ENCODE data around the gene MSI2. TPM values are rescaled to one million over a fixed set of nuclear protein-coding genes. Genes with fewer than 3 reads are reported as not detected.
A peak's percentile ranks its signal among the peaks of the same experiment; 100 is the strongest.

MSI2 gene
- total RNA-seq, 2 experiments from 2014 or later: 65.7 to 71.9 TPM

DNA sequence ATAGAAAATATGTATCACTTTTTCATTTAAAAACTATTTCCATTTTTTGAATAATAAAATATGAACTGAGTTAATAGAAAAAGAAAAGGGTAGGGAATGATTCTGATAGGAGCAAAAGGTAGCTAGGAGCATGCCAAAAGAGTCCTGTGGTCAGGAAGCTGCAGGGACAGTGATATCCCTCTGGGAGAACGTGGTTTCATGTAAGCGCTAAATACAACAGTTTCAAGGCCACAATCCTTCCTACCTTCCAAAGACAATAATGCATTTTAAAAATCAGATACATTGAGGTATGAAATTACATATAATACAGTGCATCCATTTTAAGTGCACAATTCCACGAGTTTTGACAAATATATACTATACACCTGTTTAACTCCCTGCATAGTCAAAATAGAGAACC lies 432.9 kb downstream of the MSI2 start:
- Mint-ChIP-seq H3K36me3 (peaks cover 1% of the 10 kb centered on the region), H3K4me3 (no peak overlapping the region), H3K27ac (no peak overlapping the region), H3K27me3 (no peaks in the 10 kb centered on the region), H3K4me1 (ENCODE audit: low read depth) (peaks cover 6% of the 10 kb centered on the region), H3K9me3 (peaks cover 4% of the 10 kb centered on the region)
- intact Hi-C loops (cut with micrococcal nuclease): no loop called here
- no peak for DNase-seq
- ChIA-PET CTCF (interaction anchor here (0.8 kb wide), 1 partner anchor 18 kb away, joined by 3 read pairs; no protein-coding TSS in a partner anchor), POLR2A (no interaction called here)

DNA sequence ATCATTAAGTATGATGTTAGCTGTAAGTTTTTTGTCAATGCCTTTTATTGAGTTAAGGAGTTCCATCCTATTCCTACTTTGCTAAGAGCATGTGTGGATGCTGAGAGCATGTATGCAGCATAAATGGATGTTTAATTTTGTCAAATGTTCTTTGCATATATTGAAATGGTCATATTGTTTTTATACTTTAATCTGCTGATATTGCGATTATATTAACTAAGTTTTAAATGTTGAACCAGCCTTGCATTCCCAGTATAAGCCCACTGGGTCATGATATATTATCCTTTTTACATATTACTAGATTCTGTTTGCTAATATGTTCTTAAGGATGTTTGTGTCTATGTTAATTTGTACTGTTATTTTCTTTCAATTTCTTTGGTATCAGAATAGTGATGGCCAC lies 435.6 kb downstream of the MSI2 start:
- Mint-ChIP-seq H3K4me1 (ENCODE audit: low read depth) (peaks cover 6% of the 10 kb centered on the region), H3K27me3 (no peaks in the 10 kb centered on the region), H3K27ac (no peak overlapping the region), H3K4me3 (no peak overlapping the region), H3K9me3 (peaks cover 6% of the 10 kb centered on the region), H3K36me3 (peaks cover 1% of the 10 kb centered on the region)
- POLR2A ChIA-PET: no interaction called here
- DNase-seq: no peak
- intact Hi-C loops (cut with micrococcal nuclease): no loop called here
- CTCF ChIA-PET: interaction anchor here (0.9 to 1.1 kb wide), 2 partner anchors 20 to 168 kb away, joined by 3 to 5 read pairs; no protein-coding TSS in a partner anchor

DNA sequence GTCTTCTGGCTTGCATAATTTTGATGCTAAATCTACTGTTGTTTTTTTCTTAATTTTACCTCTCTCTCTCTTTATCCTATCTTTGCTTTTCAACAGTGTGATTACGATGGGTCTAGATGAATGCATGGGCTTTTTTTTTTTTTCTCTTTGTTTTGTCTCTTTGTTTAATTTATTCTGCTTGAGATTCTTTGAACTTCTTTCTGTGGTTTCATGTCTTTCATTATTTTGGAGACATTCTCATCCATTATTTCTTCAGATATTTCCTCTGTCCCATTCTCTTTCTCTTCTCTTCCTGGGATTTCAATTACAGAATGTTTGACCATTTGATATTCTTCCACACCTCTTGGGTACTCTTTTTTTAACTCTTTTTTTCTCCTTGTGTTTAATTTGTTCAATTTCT lies 436.4 kb downstream of the MSI2 start:
- peaks cover 6% of the 10 kb centered on the region for H3K4me1 Mint-ChIP-seq (ENCODE audit: low read depth)
- ChIA-PET POLR2A (no interaction called here), CTCF (no interaction called here)
- no peaks in the 10 kb centered on the region for H3K27me3 Mint-ChIP-seq
- H3K9me3 Mint-ChIP-seq: peaks cover 6% of the 10 kb centered on the region
- intact Hi-C loops (cut with micrococcal nuclease): no loop called here
- DNase-seq: no peak
- no peak overlapping the region for H3K4me3 Mint-ChIP-seq
- H3K27ac Mint-ChIP-seq: no peak overlapping the region
- H3K36me3 Mint-ChIP-seq: peaks cover 1% of the 10 kb centered on the region

DNA sequence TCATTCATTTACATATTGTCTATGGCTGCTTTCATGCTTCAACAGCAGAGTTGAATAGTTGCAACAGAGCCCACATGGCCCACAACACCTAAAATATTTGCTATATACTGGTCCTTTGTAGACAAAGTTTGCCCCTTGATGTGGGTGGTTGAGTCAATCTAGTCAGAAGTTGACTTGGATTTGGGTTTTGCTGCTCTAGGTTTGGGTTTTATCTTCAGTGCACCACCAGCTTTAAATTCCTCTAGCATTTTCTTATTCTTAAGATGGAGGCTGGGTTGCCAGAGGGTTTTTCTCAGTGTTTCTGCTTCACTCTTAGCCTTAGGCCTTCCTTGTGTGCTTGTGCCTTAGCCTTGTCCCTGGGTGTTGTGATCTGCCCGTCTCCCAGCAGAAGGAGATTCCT lies 437.7 kb downstream of the MSI2 start:
- ChIA-PET CTCF (interaction anchor here (0.8 to 0.9 kb wide), 2 partner anchors 22 to 54 kb away, joined by 3 read pairs; no protein-coding TSS in a partner anchor), POLR2A (no interaction called here)
- intact Hi-C loops (cut with micrococcal nuclease): no loop called here
- Mint-ChIP-seq H3K4me3 (no peak overlapping the region), H3K9me3 (peaks cover 6% of the 10 kb centered on the region), H3K27me3 (no peaks in the 10 kb centered on the region), H3K27ac (no peak overlapping the region), H3K36me3 (peaks cover 1% of the 10 kb centered on the region), H3K4me1 (ENCODE audit: low read depth) (peaks cover 6% of the 10 kb centered on the region)
- no peak for DNase-seq

DNA sequence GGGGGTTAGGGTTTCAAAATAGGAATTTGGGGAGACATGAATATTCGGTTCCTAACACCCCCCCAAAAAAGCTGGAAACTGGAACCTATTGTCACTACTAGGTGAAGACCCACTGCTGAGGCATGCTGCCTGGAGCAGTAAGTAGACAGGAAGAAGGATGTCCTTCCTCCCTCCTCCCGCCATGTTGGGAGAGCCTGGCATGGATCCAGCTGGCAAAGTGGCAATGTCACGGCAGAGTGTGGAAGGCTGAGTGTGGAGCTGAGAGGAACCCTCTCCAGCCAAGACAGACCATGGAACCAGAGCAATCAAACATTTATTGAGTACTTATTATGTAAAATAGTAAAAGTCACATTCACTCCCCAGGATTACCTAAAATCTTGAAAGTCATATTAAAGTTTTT lies 439.7 kb downstream of the MSI2 start:
- no peak overlapping the region for H3K27ac Mint-ChIP-seq
- intact Hi-C loops (cut with micrococcal nuclease): no loop called here

DNA sequence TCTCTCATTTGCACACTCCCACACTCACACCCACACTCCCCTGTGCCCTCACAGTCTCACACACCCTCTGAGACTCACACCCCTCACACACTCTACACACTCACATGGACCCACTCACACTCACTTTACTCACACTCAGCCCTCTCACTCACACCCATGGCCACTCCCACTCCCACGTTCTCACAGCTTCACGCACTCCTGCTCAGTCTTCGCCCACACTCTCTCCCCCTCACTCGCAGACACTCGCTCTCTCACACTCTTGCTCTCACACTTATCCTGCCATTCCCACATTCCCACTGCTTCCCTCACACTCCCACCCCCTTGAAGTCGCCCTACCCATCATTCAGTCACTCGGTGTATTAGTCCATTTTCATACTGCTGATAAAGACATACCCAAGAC lies 440.9 kb downstream of the MSI2 start:
- peaks cover 1% of the 10 kb centered on the region for H3K36me3 Mint-ChIP-seq
- H3K9me3 Mint-ChIP-seq: peaks cover 2% of the 10 kb centered on the region
- ChIA-PET CTCF (interaction anchor here (2.0 kb wide), 1 partner anchor 50 kb away, joined by 5 read pairs; no protein-coding TSS in a partner anchor), POLR2A (no interaction called here)
- DNase-seq: no peak
- no peak overlapping the region for H3K4me3 Mint-ChIP-seq
- intact Hi-C loops (cut with micrococcal nuclease): no loop called here
- peaks cover 6% of the 10 kb centered on the region for H3K4me1 Mint-ChIP-seq (ENCODE audit: low read depth)
- no peak overlapping the region for H3K27ac Mint-ChIP-seq
- H3K27me3 Mint-ChIP-seq: no peaks in the 10 kb centered on the region

More for the DNA sequence above, 439.7 kb downstream of the MSI2 start:
- no peak overlapping the region for H3K4me3 Mint-ChIP-seq
- H3K27me3 Mint-ChIP-seq: no peaks in the 10 kb centered on the region
- H3K4me1 Mint-ChIP-seq (ENCODE audit: low read depth): peaks cover 6% of the 10 kb centered on the region
- peaks cover 1% of the 10 kb centered on the region for H3K36me3 Mint-ChIP-seq
- H3K9me3 Mint-ChIP-seq: peaks cover 6% of the 10 kb centered on the region
- DNase-seq: no peak
- ChIA-PET CTCF (interaction anchor here (0.6 to 2.0 kb wide), 5 partner anchors 24 to 137 kb away, joined by 3 to 5 read pairs (median 3); no protein-coding TSS in a partner anchor), POLR2A (no interaction called here)

DNA sequence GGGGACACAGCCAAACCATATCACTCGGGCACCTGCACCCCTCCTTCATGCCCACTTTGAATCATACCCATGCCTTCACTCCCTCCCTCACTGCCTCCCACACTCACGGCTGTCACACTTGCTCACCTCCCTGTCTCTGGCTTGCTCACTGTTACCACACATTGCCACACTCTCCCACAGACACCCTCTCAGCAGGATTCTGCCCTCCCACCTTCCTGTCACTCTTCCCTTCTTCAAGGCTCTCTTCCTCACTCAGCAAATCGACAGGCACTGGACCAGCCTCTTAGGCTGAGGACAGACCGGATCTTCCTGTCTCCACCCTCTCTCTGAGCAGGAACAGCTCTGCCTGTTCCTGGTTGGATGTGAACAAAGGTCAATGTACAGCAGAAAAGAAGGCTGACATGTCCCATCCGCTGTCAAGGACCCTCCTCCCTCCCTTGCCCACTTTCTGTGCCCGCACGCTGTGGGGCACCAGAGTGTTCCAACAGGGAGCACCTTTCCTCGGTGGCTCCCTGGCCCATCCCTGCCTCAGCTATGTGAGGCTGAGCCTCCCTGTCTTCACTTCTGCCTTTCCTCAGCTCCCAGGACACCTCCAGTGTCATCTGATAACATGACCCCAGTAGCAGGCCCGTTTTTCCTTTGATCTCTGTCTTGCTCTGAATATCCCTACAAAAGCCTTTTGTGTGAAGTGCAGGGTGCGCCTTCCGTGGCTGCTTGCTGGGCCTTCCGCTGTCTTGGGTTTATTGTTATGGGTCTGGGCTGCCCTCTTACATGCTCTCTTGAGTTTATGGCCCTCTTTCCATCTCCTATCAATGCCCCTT lies 441.8 kb downstream of the MSI2 start:
- Mint-ChIP-seq H3K4me1 (ENCODE audit: low read depth) (no peaks in the 10 kb centered on the region), H3K36me3 (peaks cover 1% of the 10 kb centered on the region), H3K9me3 (peaks cover 2% of the 10 kb centered on the region), H3K27ac (no peak overlapping the region), H3K4me3 (no peak overlapping the region), H3K27me3 (no peaks in the 10 kb centered on the region)
- intact Hi-C loops (cut with micrococcal nuclease): no loop called here
- ChIA-PET CTCF (interaction anchor here (2.0 kb wide), 1 partner anchor 50 kb away, joined by 5 read pairs; no protein-coding TSS in a partner anchor), POLR2A (no interaction called here)
- peak; percentile 58 for DNase-seq

DNA sequence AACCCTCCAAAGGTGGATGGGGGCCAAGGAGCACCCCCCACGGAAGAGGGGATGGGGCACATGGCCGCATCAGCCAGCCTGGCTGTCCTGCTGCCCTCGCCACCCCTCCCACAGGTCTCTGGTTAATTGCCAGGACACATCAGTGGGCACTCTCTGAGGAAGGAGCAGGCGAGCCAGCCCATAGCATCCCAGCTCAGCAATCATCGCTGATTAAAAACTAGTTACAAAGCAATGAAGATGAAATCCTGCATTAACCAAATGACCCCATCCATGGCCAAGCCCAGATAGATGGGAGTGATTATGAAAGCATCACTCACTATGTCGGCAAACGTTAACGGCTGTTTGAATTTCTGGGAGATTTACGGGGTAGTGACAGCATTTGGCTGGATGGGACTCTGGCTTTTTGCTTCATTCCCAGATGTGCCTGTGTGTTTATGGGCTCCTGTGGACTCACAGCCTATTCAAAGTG lies 443.5 kb downstream of the MSI2 start:
- no peak for DNase-seq
- H3K9me3 Mint-ChIP-seq: peaks cover 2% of the 10 kb centered on the region
- ChIA-PET POLR2A (no interaction called here), CTCF (no interaction called here)
- no peak overlapping the region for H3K4me3 Mint-ChIP-seq
- no peaks in the 10 kb centered on the region for H3K27me3 Mint-ChIP-seq
- no peaks in the 10 kb centered on the region for H3K36me3 Mint-ChIP-seq
- intact Hi-C loops (cut with micrococcal nuclease): no loop called here
- no peaks in the 10 kb centered on the region for H3K4me1 Mint-ChIP-seq (ENCODE audit: low read depth)
- no peak overlapping the region for H3K27ac Mint-ChIP-seq

DNA sequence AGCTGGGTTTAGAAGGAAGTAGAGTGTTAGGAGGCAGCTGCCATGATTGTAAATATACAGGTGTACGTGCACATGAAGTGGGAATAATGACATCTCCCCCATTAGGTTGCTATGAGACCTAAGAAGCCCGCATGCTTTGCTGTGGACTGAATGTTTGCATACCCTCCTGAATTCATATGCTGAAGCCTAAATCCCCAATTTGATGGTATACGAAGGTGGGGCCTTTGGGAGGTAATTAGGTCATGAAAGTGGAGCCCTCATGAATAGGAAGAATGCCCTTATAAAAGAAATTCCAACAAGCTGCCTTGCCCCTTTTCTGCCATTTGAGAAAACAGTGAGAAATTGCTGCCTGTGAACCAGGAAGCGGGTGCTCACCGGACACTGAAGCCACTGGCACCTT lies 444.8 kb downstream of the MSI2 start:
- no peaks in the 10 kb centered on the region for H3K27me3 Mint-ChIP-seq
- H3K4me1 Mint-ChIP-seq (ENCODE audit: low read depth): no peaks in the 10 kb centered on the region
- no peaks in the 10 kb centered on the region for H3K36me3 Mint-ChIP-seq
- no peak for DNase-seq
- ChIA-PET POLR2A (no interaction called here), CTCF (no interaction called here)
- H3K9me3 Mint-ChIP-seq: no peaks in the 10 kb centered on the region
- H3K4me3 Mint-ChIP-seq: no peak overlapping the region
- H3K27ac Mint-ChIP-seq: no peak overlapping the region
- intact Hi-C loops (cut with micrococcal nuclease): no loop called here

DNA sequence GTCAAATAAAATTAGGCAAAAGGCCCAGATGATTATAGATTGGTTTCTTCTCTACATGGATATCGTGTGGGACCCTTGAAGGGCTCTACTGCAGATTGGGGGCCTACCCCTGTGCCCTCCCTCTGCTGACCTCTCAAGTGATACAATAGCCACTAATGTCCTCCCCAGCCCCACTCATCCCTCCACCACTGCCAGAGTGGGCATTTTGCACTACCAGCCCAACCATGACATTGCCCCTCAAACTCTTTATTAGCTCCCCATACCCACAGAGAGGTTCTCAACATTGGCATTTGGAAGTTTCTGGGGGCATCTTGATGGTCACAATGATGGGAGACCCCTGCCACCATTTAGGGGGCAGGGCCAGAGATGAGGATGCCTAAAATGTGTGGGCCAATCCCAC lies 446.9 kb downstream of the MSI2 start:
- H3K9me3 Mint-ChIP-seq: no peaks in the 10 kb centered on the region
- intact Hi-C loops (cut with micrococcal nuclease): no loop called here
- ChIA-PET CTCF (no interaction called here), POLR2A (no interaction called here)
- no peak overlapping the region for H3K4me3 Mint-ChIP-seq
- no peaks in the 10 kb centered on the region for H3K27me3 Mint-ChIP-seq
- H3K4me1 Mint-ChIP-seq (ENCODE audit: low read depth): no peaks in the 10 kb centered on the region
- no peak for DNase-seq
- no peak overlapping the region for H3K27ac Mint-ChIP-seq
- no peaks in the 10 kb centered on the region for H3K36me3 Mint-ChIP-seq

DNA sequence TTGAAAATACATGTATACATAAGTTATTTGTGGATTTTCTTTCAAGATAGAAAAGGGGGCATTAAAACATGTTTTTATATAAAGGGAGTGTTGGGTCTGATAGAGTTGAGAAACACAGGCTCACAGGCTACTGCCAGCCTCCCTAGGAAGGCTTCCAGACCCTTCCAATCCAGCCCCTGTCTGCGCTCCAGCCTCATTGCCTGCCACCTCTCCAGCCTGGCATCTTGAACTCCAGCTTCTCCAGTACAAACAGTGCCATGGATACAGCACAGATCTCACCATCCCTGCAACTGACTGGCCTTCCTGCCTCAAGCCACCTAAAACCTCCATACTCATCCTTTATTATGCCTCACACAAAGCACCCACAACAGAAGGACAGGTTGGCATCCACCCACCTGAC lies 448.1 kb downstream of the MSI2 start:
- no peaks in the 10 kb centered on the region for H3K27me3 Mint-ChIP-seq
- CTCF ChIA-PET: no interaction called here
- H3K4me3 Mint-ChIP-seq: no peak overlapping the region
- no peaks in the 10 kb centered on the region for H3K4me1 Mint-ChIP-seq (ENCODE audit: low read depth)
- H3K36me3 Mint-ChIP-seq: no peaks in the 10 kb centered on the region
- POLR2A ChIA-PET: no interaction called here
- H3K9me3 Mint-ChIP-seq: peaks cover under 1% of the 10 kb centered on the region
- H3K27ac Mint-ChIP-seq: no peak overlapping the region
- intact Hi-C loops (cut with micrococcal nuclease): no loop called here
- no peak for DNase-seq

DNA sequence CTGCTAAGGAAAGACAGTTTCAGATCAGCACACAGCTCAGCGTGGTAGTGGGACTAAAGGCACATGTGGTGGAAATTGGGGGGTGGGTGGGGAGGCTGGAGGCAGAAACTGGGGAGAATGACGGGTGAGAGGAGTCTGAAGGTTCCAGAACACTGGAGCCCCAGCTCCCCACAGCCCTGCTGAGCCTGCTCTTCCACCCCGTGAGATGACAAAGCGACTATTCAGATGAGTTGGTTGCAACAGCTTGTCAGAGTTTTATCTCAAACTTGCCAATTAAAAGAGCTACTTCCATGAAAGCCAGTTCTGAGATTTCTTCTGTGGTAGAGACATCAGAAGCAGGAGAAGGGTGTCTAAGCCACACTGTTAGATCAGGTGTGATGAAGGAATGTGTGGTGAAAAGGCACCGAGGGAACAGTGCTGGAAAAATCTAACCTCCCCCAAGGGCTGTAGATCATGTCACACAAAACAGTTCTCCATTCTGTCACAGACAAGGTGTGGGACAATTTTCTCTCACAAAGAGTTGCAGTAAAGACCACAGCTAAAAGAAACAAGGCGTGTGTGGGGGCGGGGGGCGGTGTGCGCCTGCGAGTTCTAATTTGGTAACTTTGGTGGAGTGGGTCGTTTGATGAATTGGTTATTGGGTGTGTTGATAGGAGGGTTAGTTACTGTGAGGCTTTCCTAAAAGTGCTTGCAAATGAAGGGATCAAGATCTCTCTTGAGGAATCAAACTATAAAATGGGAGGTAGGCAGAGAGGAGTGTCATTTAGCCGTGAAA lies 449.8 kb downstream of the MSI2 start:
- ChIA-PET CTCF (interaction anchor here (0.6 to 1.0 kb wide), 3 partner anchors 34 to 836 kb away, joined by 3 to 4 read pairs (median 3); no protein-coding TSS in a partner anchor), POLR2A (no interaction called here)
- Mint-ChIP-seq H3K4me1 (ENCODE audit: low read depth) (no peaks in the 10 kb centered on the region), H3K9me3 (peaks cover 8% of the 10 kb centered on the region), H3K36me3 (no peaks in the 10 kb centered on the region), H3K27me3 (no peaks in the 10 kb centered on the region), H3K4me3 (no peak overlapping the region), H3K27ac (no peak overlapping the region)
- DNase-seq: no peak
- intact Hi-C loops (cut with micrococcal nuclease): no loop called here

Measured in activated CD4-positive, alpha-beta memory T cell treated with anti-CD3 and anti-CD28 coated beads for 36 hours (primary cell).